Sigmoid colon (tissue), 7 donors: Measurements from ENCODE around the gene MARCHF9. TPM values are rescaled to one million over a fixed set of nuclear protein-coding genes. Genes with fewer than 3 reads are reported as not detected.

ENCODE experiments used
- DNase-seq: peaks from one replicate; pipeline ENCODE4 v3.0.0-alpha.2; 2019
- H3K27ac ChIP-seq, 4 donors: fragments of 200-600 bp; sonication (generic); one replicate each; pipeline ENCODE4 v1.5.1; 2016 to 2019; ENCODE audit warnings: mild to moderate bottlenecking in 1 of 4
- H3K27me3 ChIP-seq, 3 donors: fragments of 200-600 bp; sonication (generic); one replicate each; pipeline ENCODE4 v1.5.1; 2019; ENCODE audit warnings: mild to moderate bottlenecking in 1 of 3
- H3K36me3 ChIP-seq, 4 donors: fragments of 200-600 bp; sonication (generic); one replicate each; pipeline ENCODE4 v1.5.1; 2016 to 2019
- H3K4me1 ChIP-seq, 4 donors: fragments of 200-600 bp; sonication (generic); one replicate each; pipeline ENCODE4 v1.5.1; 2017 to 2019
- H3K4me3 ChIP-seq, 4 donors: fragments of 200-600 bp; sonication (generic); one replicate each; pipeline ENCODE4 v1.5.1; 2017 to 2019; ENCODE audit warnings: mild to moderate bottlenecking in 2 of 4, moderate library complexity in 1 of 4
- H3K9me3 ChIP-seq, 4 donors: fragments of 200-600 bp in 3 of 4; sonication (generic) in 3 of 4; one replicate each; pipeline versions ENCODE4 v1.5.1 to v1.6.1; 2013 to 2019
- CTCF ChIP-seq, 4 experiments: fragments of 450-650 bp in 3 of 4; fragments of 200-600 bp in 1 of 4; IDR thresholded peaks; one replicate each; pipeline ENCODE4 v1.5.1; 2016 to 2019; ENCODE audit warnings: antibody characterized with exemption in 4 of 4, mild to moderate bottlenecking in 3 of 4, moderate library complexity in 2 of 4
- EP300 ChIP-seq, 4 donors: sonication (generic); formaldehyde crosslinking; IDR thresholded peaks; one replicate each; pipeline ENCODE4 v1.6.1; 2017; ENCODE audit warnings: antibody characterized with exemption in 4 of 4
- POLR2A ChIP-seq, 2 donors: fragments of 450-650 bp; IDR thresholded peaks; one replicate each; pipeline ENCODE4 v1.6.1; 2016; ENCODE audit warnings: antibody characterized with exemption in 2 of 2, mild to moderate bottlenecking in 2 of 2, moderate library complexity in 2 of 2
- POLR2AphosphoS5 ChIP-seq, 4 donors: sonication (generic); formaldehyde crosslinking; IDR thresholded peaks; one replicate each; pipeline ENCODE4 v1.6.1; 2017; ENCODE audit warnings: antibody characterized with exemption in 4 of 4
- WGBS, 2 donors: extraction: QIAGEN DNeasy Blood & Tissue Kit; methylation state at CpG; one replicate each; pipeline ENCODE4 v1.1.7; 2013; 5-methylcytosine and 5-hydroxymethylcytosine counted together
- intact Hi-C: fragments of 100-400 bp; cut with DNase I; formaldehyde crosslinking; loops from one replicate; pipeline ENCODE4 v1.15.1; 2023
- polyA plus RNA-seq, 3 donors: library from polyadenylated mRNA; stranded (reverse); fragments of 200-250 nt; gene quantifications; one replicate each; pipeline ENCODE4 v1.2.3, GENCODE V29; 2013
- total RNA-seq, 4 donors: library from RNA; depleted of rRNA; stranded (reverse); fragments of >200 nt; gene quantifications; one replicate each; pipeline ENCODE4 v1.1.0, GENCODE V29; 2016
- donor health status: healthy with polysubstance abuse.
- donor health status: Bipolar disorder and iron deficiency.
- donor health status: healthy.

The MARCHF9 gene
- total and polyA plus RNA-seq, 7 donors: 5.5 to 14.9 (median 7.9) TPM

GRCh38 chr12:57783466-57783801 lies 28.5 kb downstream of the MARCHF9 start:
- TF ChIP-seq POLR2AphosphoS5 (IDR thresholded peaks at IDR 0.05) (no peak), CTCF (IDR thresholded peaks at IDR 0.05) (no peak), POLR2A (IDR thresholded peaks at IDR 0.05) (no peak), EP300 (IDR thresholded peaks at IDR 0.05) (no peak)
- H3K4me3 ChIP-seq: peak overlapping the region; percentile 56 to 99 (median 80)
- intact Hi-C loops: loop anchor here (10.0 kb wide), 1 partner anchor 51 kb away; no protein-coding TSS in a partner anchor
- peak overlapping the region in 1 of 4 donors; percentile 86 for H3K27ac ChIP-seq
- no peak for DNase-seq
- peaks cover 7 to 39% (median 10%) of the 10 kb centered on the region in 4 donors for H3K36me3 ChIP-seq
- H3K9me3 ChIP-seq: no peaks in the 10 kb centered on the region
- H3K4me1 ChIP-seq: peaks cover 0 to 19% (median 14%) of the 10 kb centered on the region in 4 donors
- H3K27me3 ChIP-seq: no peaks in the 10 kb centered on the region
- WGBS, 2 donors: 80 to 85% methylated on average over 12 of the region's 12 CpGs

- WGBS, 2 donors: 90 to 94% methylated on average over 11 of the region's 11 CpGs
- Histone ChIP-seq H3K27me3 (no peaks in the 10 kb centered on the region), H3K4me3 (no peak overlapping the region), H3K4me1 (peaks cover 0 to 19% (median 14%) of the 10 kb centered on the region in 4 donors), H3K9me3 (no peaks in the 10 kb centered on the region), H3K36me3 (peaks cover 7 to 43% (median 11%) of the 10 kb centered on the region in 4 donors), H3K27ac (no peak overlapping the region)
- TF ChIP-seq POLR2AphosphoS5 (IDR thresholded peaks at IDR 0.05) (no peak), EP300 (IDR thresholded peaks at IDR 0.05) (no peak), CTCF (IDR thresholded peaks at IDR 0.05) (no peak), POLR2A (IDR thresholded peaks at IDR 0.05) (no peak)
- intact Hi-C loops: loop anchor here (10.0 kb wide), 1 partner anchor 51 kb away; no protein-coding TSS in a partner anchor
- DNase-seq: no peak
Observed at GRCh38 chr12:57783861-57784260, 29.0 kb downstream of the MARCHF9 start.

GRCh38 chr12:57793920-57794319 lies 39.0 kb downstream of the MARCHF9 start:
- Histone ChIP-seq H3K9me3 (no peaks in the 10 kb centered on the region), H3K36me3 (peaks cover 16 to 88% (median 27%) of the 10 kb centered on the region in 4 donors), H3K27ac (no peak overlapping the region), H3K27me3 (no peaks in the 10 kb centered on the region), H3K4me3 (no peak overlapping the region), H3K4me1 (no peaks in the 10 kb centered on the region)
- TF ChIP-seq CTCF (IDR thresholded peaks at IDR 0.05) (no peak), POLR2A (IDR thresholded peaks at IDR 0.05) (no peak), POLR2AphosphoS5 (IDR thresholded peaks at IDR 0.05) (no peak), EP300 (IDR thresholded peaks at IDR 0.05) (no peak)
- no peak for DNase-seq
- intact Hi-C loops: no loop called here
- 53 to 64% methylated on average over 1 of the region's 1 CpG for WGBS, 2 donors

- 92 to 96% methylated on average over 6 of the region's 6 CpGs for whole genome bisulfite sequencing, 2 donors
- intact Hi-C loops: no loop called here
- Histone ChIP-seq H3K36me3 (peaks cover 16 to 93% (median 32%) of the 10 kb centered on the region in 4 donors), H3K9me3 (no peaks in the 10 kb centered on the region), H3K4me1 (no peaks in the 10 kb centered on the region), H3K27me3 (no peaks in the 10 kb centered on the region), H3K4me3 (no peak overlapping the region), H3K27ac (no peak overlapping the region)
- no peak for DNase-seq
- no peak for TF ChIP-seq POLR2A (IDR thresholded peaks at IDR 0.05)
- TF ChIP-seq POLR2AphosphoS5 (IDR thresholded peaks at IDR 0.05): no peak
- no peak for TF ChIP-seq EP300 (IDR thresholded peaks at IDR 0.05)
- TF ChIP-seq CTCF (IDR thresholded peaks at IDR 0.05): no peak
Observed at GRCh38 chr12:57795354-57795753, 40.5 kb downstream of the MARCHF9 start.

- Histone ChIP-seq H3K27me3 (no peaks in the 10 kb centered on the region), H3K4me3 (no peak overlapping the region), H3K9me3 (no peaks in the 10 kb centered on the region), H3K4me1 (no peaks in the 10 kb centered on the region), H3K36me3 (peaks cover 16 to 96% (median 39%) of the 10 kb centered on the region in 4 donors), H3K27ac (no peak overlapping the region)
- intact Hi-C loops: no loop called here
- 97 to 98% methylated on average over 1 of the region's 1 CpG for WGBS, 2 donors
- DNase-seq: no peak
- TF ChIP-seq CTCF (IDR thresholded peaks at IDR 0.05): no peak
- no peak for TF ChIP-seq POLR2A (IDR thresholded peaks at IDR 0.05)
- no peak for TF ChIP-seq EP300 (IDR thresholded peaks at IDR 0.05)
- no peak for TF ChIP-seq POLR2AphosphoS5 (IDR thresholded peaks at IDR 0.05)
Observed at GRCh38 chr12:57796996-57797395, 42.1 kb downstream of the MARCHF9 start.
